SK-N-SH treated with all-trans-retinoic acid at 6 μM for 48 hours (cell line): ENCODE measurements around the gene CLEC11A.

ENCODE experiments used
- ATAC-seq: fragments of 200-7000 bp; cut with Tn5 transposase; 3 replicates; pipeline ENCODE4 v1.9.1; 2020; ENCODE audit warnings: mild to moderate bottlenecking, moderate library complexity
- ARNTL ChIP-seq: fragments of 450-650 bp; formaldehyde crosslinking; IDR thresholded peaks from 2 replicates; pipeline ENCODE4 v1.5.0; 2020; ENCODE audit warnings: low read depth, mild to moderate bottlenecking, moderate library complexity, borderline replicate concordance
- BACH2 ChIP-seq: fragments of 250-450 bp; sonication (Bioruptor Pico); IDR thresholded peaks from 2 replicates; pipeline ENCODE4 v1.9.0; 2021; ENCODE audit warnings: mild to moderate bottlenecking, borderline replicate concordance
- ESRRG ChIP-seq: fragments of 250-450 bp; sonication (Bioruptor Pico); IDR thresholded peaks from 2 replicates; pipeline ENCODE4 v1.6.1; 2021; ENCODE audit warnings: mild to moderate bottlenecking
- GLIS3 ChIP-seq: fragments of 250-450 bp; sonication (Bioruptor Pico); IDR thresholded peaks from 2 replicates; pipeline ENCODE4 v1.5.0; 2020; ENCODE audit warnings: mild to moderate bottlenecking, moderate library complexity
- ISL1 ChIP-seq: fragments of 250-450 bp; sonication (Bioruptor Pico); IDR thresholded peaks from 2 replicates; pipeline ENCODE4 v2.1.2; 2022; ENCODE audit warnings: mild to moderate bottlenecking, moderate library complexity
- OSR1 ChIP-seq: fragments of 250-450 bp; sonication (Bioruptor Pico); IDR thresholded peaks from 2 replicates; pipeline ENCODE4 v1.8.0; 2022; ENCODE audit warnings: moderate library complexity, mild to moderate bottlenecking, inconsistent platforms
- PPARA ChIP-seq: fragments of 250-450 bp; sonication (Bioruptor Pico); IDR thresholded peaks from 2 replicates; pipeline ENCODE4 v1.5.0; 2020; ENCODE audit warnings: mild to moderate bottlenecking, borderline replicate concordance
- RARB ChIP-seq: fragments of 250-450 bp; sonication (Bioruptor Pico); IDR thresholded peaks from 2 replicates; pipeline ENCODE4 v1.8.0; 2021; ENCODE audit warnings: mild to moderate bottlenecking, moderate library complexity
- SNAI2 ChIP-seq: fragments of 250-450 bp; sonication (Bioruptor Pico); IDR thresholded peaks from 2 replicates; pipeline ENCODE4 v1.5.0; 2020; ENCODE audit warnings: mild to moderate bottlenecking, moderate library complexity
- TCF4 ChIP-seq: fragments of 250-450 bp; sonication (Bioruptor Pico); IDR thresholded peaks from 2 replicates; pipeline ENCODE4 v1.8.0; 2021; ENCODE audit warnings: mild to moderate bottlenecking, moderate library complexity, borderline replicate concordance
- ZC3H10 ChIP-seq: fragments of 250-450 bp; sonication (Bioruptor Pico); IDR thresholded peaks from 2 replicates; pipeline ENCODE4 v1.5.1; 2021; ENCODE audit warnings: mild to moderate bottlenecking, moderate library complexity
- ZFP3 ChIP-seq: fragments of 250-450 bp; sonication (Bioruptor Pico); IDR thresholded peaks from 2 replicates; pipeline ENCODE4 v1.5.0; 2020; ENCODE audit warnings: mild to moderate bottlenecking, moderate library complexity
- ZFP30 ChIP-seq: fragments of 450-650 bp; formaldehyde crosslinking; IDR thresholded peaks from 2 replicates; pipeline ENCODE4 v1.5.0; 2022; ENCODE audit warnings: mild to moderate bottlenecking, moderate library complexity
- ZNF565 ChIP-seq: fragments of 450-650 bp; formaldehyde crosslinking; conservative IDR thresholded peaks from 2 replicates; pipeline ENCODE4 v1.5.0; 2020; ENCODE audit warnings: low read depth, mild to moderate bottlenecking, moderate library complexity
- ZNF70 ChIP-seq: fragments of 450-650 bp; formaldehyde crosslinking; IDR thresholded peaks from 2 replicates; pipeline ENCODE4 v1.5.0; 2020; ENCODE audit warnings: mild to moderate bottlenecking, moderate library complexity
- ZNF8 ChIP-seq: fragments of 450-650 bp; formaldehyde crosslinking; IDR thresholded peaks from 2 replicates; pipeline ENCODE4 v1.5.0; 2020; ENCODE audit warnings: mild to moderate bottlenecking, moderate library complexity
- TF ChIP-seq, protein P1 (sequence below): fragments of 250-450 bp; sonication (Bioruptor Pico); IDR thresholded peaks from 2 replicates; pipeline ENCODE4 v1.5.1; 2020; ENCODE audit warnings: low read depth, mild to moderate bottlenecking, moderate library complexity
- TF ChIP-seq, protein P2 (sequence below): fragments of 250-450 bp; sonication (Bioruptor Pico); IDR thresholded peaks from 2 replicates; pipeline ENCODE4 v1.5.1; 2021; ENCODE audit warnings: mild to moderate bottlenecking, moderate library complexity
- TF ChIP-seq, protein P3 (sequence below): fragments of 250-450 bp; sonication (Bioruptor Pico); IDR thresholded peaks from 2 replicates; pipeline ENCODE4 v1.8.0; 2021; ENCODE audit warnings: low read depth, mild to moderate bottlenecking, moderate library complexity, borderline replicate concordance
- TF ChIP-seq, protein P4 (sequence below): fragments of 250-450 bp; sonication (Bioruptor Pico); IDR thresholded peaks from 2 replicates; pipeline ENCODE4 v1.8.0; 2020; ENCODE audit warnings: mild to moderate bottlenecking, moderate library complexity, borderline replicate concordance

Gene CLEC11A

DNA sequence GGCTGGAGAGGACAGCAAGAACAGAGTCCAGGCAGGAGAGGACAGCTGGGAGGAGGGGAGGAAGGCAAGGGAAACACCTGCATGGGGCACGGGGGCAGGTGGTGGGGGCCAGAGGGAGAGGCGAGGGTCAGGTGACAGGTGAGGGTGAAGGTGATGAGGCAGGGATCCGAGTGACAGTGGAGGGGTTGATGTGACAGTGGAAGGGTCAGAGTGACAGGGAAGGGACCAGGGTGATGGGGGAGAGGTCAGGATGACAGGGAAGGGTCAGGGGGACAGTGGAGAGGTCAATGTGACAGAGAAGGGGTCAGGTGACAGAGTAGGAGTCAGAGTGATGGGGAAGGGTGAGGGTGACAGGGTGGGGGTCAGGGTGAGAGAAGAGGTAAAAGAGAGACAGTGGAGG, 44.8 kb upstream of the CLEC11A start:
- TF ChIP-seq PPARA (CRISPR knock-in tag) (no peak), TCF4 (no peak), BACH2 (no peak), ZFP3 (CRISPR knock-in tag) (no peak), ZNF8 (no peak), ARNTL (no peak), OSR1 (CRISPR knock-in tag) (no peak), RARB (CRISPR knock-in tag) (no peak), ESRRG (CRISPR knock-in tag) (no peak), SNAI2 (CRISPR knock-in tag) (no peak)
- TF ChIP-seq, protein P1, sequence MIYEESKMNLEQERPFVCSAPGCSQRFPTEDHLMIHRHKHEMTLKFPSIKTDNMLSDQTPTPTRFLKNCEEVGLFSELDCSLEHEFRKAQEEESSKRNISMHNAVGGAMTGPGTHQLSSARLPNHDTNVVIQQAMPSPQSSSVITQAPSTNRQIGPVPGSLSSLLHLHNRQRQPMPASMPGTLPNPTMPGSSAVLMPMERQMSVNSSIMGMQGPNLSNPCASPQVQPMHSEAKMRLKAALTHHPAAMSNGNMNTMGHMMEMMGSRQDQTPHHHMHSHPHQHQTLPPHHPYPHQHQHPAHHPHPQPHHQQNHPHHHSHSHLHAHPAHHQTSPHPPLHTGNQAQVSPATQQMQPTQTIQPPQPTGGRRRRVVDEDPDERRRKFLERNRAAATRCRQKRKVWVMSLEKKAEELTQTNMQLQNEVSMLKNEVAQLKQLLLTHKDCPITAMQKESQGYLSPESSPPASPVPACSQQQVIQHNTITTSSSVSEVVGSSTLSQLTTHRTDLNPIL (CRISPR knock-in tag), result no peak
- TF ChIP-seq, protein P2, sequence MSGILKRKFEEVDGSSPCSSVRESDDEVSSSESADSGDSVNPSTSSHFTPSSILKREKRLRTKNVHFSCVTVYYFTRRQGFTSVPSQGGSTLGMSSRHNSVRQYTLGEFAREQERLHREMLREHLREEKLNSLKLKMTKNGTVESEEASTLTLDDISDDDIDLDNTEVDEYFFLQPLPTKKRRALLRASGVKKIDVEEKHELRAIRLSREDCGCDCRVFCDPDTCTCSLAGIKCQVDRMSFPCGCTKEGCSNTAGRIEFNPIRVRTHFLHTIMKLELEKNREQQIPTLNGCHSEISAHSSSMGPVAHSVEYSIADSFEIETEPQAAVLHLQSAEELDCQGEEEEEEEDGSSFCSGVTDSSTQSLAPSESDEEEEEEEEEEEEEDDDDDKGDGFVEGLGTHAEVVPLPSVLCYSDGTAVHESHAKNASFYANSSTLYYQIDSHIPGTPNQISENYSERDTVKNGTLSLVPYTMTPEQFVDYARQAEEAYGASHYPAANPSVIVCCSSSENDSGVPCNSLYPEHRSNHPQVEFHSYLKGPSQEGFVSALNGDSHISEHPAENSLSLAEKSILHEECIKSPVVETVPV (CRISPR knock-in tag), result no peak
- TF ChIP-seq, protein P3, sequence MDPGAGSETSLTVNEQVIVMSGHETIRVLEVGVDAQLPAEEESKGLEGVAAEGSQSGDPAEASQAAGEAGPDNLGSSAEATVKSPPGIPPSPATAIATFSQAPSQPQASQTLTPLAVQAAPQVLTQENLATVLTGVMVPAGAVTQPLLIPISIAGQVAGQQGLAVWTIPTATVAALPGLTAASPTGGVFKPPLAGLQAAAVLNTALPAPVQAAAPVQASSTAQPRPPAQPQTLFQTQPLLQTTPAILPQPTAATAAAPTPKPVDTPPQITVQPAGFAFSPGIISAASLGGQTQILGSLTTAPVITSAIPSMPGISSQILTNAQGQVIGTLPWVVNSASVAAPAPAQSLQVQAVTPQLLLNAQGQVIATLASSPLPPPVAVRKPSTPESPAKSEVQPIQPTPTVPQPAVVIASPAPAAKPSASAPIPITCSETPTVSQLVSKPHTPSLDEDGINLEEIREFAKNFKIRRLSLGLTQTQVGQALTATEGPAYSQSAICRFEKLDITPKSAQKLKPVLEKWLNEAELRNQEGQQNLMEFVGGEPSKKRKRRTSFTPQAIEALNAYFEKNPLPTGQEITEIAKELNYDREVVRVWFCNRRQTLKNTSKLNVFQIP, result no peak
- ATAC-seq, result no peak

DNA sequence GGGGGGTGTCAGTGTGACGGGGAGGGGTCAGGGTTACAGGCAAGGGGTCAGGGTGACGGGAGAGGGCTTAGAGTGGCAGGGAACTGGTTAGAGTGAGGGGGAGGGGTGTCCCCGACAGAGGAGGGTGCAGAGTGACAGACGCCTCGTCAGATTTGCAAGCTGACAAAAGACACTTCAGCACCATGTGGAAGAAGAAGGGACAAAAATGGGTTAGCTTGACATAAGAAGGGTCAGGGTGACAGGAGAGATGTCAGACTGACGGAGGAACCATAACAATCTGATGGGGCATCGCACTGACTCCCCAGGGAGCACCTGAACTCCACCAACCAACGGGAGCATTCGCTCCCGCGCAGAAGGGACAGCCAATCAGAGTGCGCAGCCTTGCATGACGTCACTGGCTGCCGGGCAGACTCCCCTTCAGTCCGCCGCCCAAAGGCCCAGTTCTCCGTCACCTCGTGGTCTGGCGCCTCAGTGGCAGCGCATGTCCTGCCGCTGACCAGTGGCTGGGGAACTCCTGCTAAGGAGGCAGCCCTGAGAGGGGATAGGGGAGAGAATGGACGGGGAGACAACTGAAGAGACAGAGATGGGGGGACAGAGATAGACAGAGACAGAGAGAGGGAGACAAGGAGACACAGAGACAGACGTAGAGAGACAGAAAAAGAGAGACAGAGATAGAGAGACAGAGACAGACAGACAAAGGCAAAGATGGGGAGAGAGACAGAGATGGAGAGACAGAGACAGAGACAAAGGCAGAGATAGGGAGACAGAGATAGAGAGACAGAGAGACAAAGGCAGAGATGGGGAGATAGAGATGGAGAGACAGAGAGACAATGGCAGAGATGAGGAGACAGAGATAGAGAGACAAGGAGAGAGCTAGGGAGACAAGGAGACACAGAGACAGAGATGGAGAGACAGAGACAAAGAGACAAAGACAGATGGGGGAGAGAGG, 43.7 kb upstream of the CLEC11A start:
- TF ChIP-seq ZNF70 (CRISPR knock-in tag), result no peak
- no peak for TF ChIP-seq TCF4
- no peak for TF ChIP-seq ZNF565 (CRISPR knock-in tag)
- no peak for TF ChIP-seq ZC3H10 (CRISPR knock-in tag)
- TF ChIP-seq, protein P2 (CRISPR knock-in tag), result no peak
- TF ChIP-seq OSR1 (CRISPR knock-in tag), result no peak
- TF ChIP-seq, protein P3, result no peak
- TF ChIP-seq RARB (CRISPR knock-in tag), result no peak
- TF ChIP-seq ESRRG (CRISPR knock-in tag), result no peak
- no peak for TF ChIP-seq ZNF8
- no peak for TF ChIP-seq ISL1
- TF ChIP-seq PPARA (CRISPR knock-in tag), result no peak
- TF ChIP-seq, protein P4, sequence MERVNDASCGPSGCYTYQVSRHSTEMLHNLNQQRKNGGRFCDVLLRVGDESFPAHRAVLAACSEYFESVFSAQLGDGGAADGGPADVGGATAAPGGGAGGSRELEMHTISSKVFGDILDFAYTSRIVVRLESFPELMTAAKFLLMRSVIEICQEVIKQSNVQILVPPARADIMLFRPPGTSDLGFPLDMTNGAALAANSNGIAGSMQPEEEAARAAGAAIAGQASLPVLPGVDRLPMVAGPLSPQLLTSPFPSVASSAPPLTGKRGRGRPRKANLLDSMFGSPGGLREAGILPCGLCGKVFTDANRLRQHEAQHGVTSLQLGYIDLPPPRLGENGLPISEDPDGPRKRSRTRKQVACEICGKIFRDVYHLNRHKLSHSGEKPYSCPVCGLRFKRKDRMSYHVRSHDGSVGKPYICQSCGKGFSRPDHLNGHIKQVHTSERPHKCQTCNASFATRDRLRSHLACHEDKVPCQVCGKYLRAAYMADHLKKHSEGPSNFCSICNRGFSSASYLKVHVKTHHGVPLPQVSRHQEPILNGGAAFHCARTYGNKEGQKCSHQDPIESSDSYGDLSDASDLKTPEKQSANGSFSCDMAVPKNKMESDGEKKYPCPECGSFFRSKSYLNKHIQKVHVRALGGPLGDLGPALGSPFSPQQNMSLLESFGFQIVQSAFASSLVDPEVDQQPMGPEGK (CRISPR knock-in tag), result no peak
- no peak for TF ChIP-seq GLIS3 (CRISPR knock-in tag)
- TF ChIP-seq SNAI2 (CRISPR knock-in tag), result no peak
- no peak for TF ChIP-seq ARNTL
- TF ChIP-seq ZFP30 (CRISPR knock-in tag), result no peak
- TF ChIP-seq, protein P1 (CRISPR knock-in tag), result no peak
- TF ChIP-seq ZFP3 (CRISPR knock-in tag), result no peak
- no peak for TF ChIP-seq BACH2
- ATAC-seq, result peak; percentile 98
